H9 (cell line): Measurements from ENCODE around the gene HOXD12. TPM values are rescaled to one million over a fixed set of nuclear protein-coding genes. Genes with fewer than 3 reads are reported as not detected.
A peak's percentile ranks its signal among the peaks of the same experiment; 100 is the strongest.

Experiments
- DNase-seq: peaks from one replicate; pipeline ENCODE4 v3.0.0-alpha.2; 2017
- H2AFZ ChIP-seq: one replicate; pipeline ENCODE4 v1.6.1; 2013; ENCODE audit warnings: mild to moderate bottlenecking, low read length, control low read depth, moderate library complexity
- H2AK5ac ChIP-seq: 2 replicates; pipeline ENCODE4 v1.6.1; 2013; ENCODE audit warnings: low read length, control low read depth, mixed read lengths; ENCODE audit not compliant: insufficient read length
- H2BK120ac ChIP-seq: one replicate; pipeline ENCODE4 v1.6.1; 2013; ENCODE audit warnings: low read depth, mild to moderate bottlenecking, low read length, control low read depth, inconsistent platforms; ENCODE audit not compliant: poor library complexity, severe bottlenecking
- H2BK12ac ChIP-seq: 2 replicates; pipeline ENCODE4 v1.6.1; 2013; ENCODE audit warnings: low read length, control low read depth, mixed read lengths, low read depth; ENCODE audit not compliant: insufficient read length
- H2BK15ac ChIP-seq: 2 replicates; pipeline ENCODE4 v1.6.1; 2013; ENCODE audit warnings: low read depth, low read length, control low read depth
- H2BK20ac ChIP-seq: one replicate; pipeline ENCODE4 v1.6.1; 2013; ENCODE audit warnings: low read depth, mild to moderate bottlenecking, low read length, control low read depth, inconsistent platforms; ENCODE audit not compliant: poor library complexity, severe bottlenecking
- H2BK5ac ChIP-seq: 2 replicates; pipeline ENCODE4 v1.6.1; 2013; ENCODE audit warnings: low read length, control low read depth, mixed read lengths; ENCODE audit not compliant: insufficient read length
- H3K14ac ChIP-seq: 2 replicates; pipeline ENCODE4 v1.6.1; 2013; ENCODE audit warnings: low read length, control low read depth; ENCODE audit not compliant: insufficient read depth
- H3K18ac ChIP-seq: 2 replicates; pipeline ENCODE4 v1.6.1; 2013; ENCODE audit warnings: low read depth, mild to moderate bottlenecking, mixed read lengths, low read length, control low read depth; ENCODE audit not compliant: insufficient read length
- H3K23ac ChIP-seq: 2 replicates; pipeline ENCODE4 v1.6.1; 2013; ENCODE audit warnings: low read length, control low read depth, mixed read lengths, low read depth; ENCODE audit not compliant: insufficient read length
- H3K23me2 ChIP-seq: 2 replicates; pipeline ENCODE4 v1.6.1; 2013; ENCODE audit warnings: low read depth, mild to moderate bottlenecking, mixed read lengths, low read length, control low read depth; ENCODE audit not compliant: insufficient read length, poor library complexity, severe bottlenecking
- H3K27ac ChIP-seq: 2 replicates; pipeline ENCODE4 v1.5.1; 2013; ENCODE audit warnings: low read length, control low read depth, mixed read lengths, low read depth; ENCODE audit not compliant: insufficient read length
- H3K27me3 ChIP-seq: 2 replicates; pipeline ENCODE4 v1.6.1; 2013; ENCODE audit warnings: low read length, control low read depth, inconsistent platforms; ENCODE audit not compliant: insufficient read depth
- H3K4ac ChIP-seq: 2 replicates; pipeline ENCODE4 v1.6.1; 2013; ENCODE audit warnings: low read depth, mild to moderate bottlenecking, control low read depth, inconsistent platforms, low read length, moderate library complexity
- H3K4me1 ChIP-seq: 2 replicates; pipeline ENCODE4 v1.6.1; 2013; ENCODE audit warnings: low read length, control low read depth, inconsistent platforms; ENCODE audit not compliant: insufficient read depth
- H3K4me2 ChIP-seq: 2 replicates; pipeline ENCODE4 v1.6.1; 2013; ENCODE audit warnings: low read length, control low read depth, mixed read lengths; ENCODE audit not compliant: insufficient read length, insufficient read depth
- H3K56ac ChIP-seq: 2 replicates; pipeline ENCODE4 v1.6.1; 2013; ENCODE audit warnings: low read depth, mild to moderate bottlenecking, mixed read lengths, low read length, control low read depth; ENCODE audit not compliant: insufficient read length
- H3K79me1 ChIP-seq: 2 replicates; pipeline ENCODE4 v1.6.1; 2013; ENCODE audit warnings: low read depth, mild to moderate bottlenecking, moderate library complexity, low read length, control low read depth, inconsistent platforms; ENCODE audit not compliant: insufficient read depth, poor library complexity, severe bottlenecking
- H3K79me2 ChIP-seq: 2 replicates; pipeline ENCODE4 v1.6.1; 2013; ENCODE audit warnings: low read length, control low read depth, inconsistent platforms; ENCODE audit not compliant: insufficient read depth
- H3K9ac ChIP-seq: 2 replicates; pipeline ENCODE4 v1.6.1; 2013; ENCODE audit warnings: low read length, control low read depth, mixed read lengths; ENCODE audit not compliant: insufficient read length; ENCODE audit errors: extremely low read depth
- H3K9me3 ChIP-seq: one replicate; pipeline ENCODE4 v1.6.1; 2013; ENCODE audit warnings: low read depth, low read length, inconsistent platforms; ENCODE audit not compliant: control insufficient read depth
- H3T11ph ChIP-seq: one replicate; pipeline ENCODE4 v1.6.1; 2013; ENCODE audit warnings: mild to moderate bottlenecking, low read length, control low read depth, inconsistent platforms
- H4K20me1 ChIP-seq: one replicate; pipeline ENCODE4 v1.6.1; 2013; ENCODE audit not compliant: control insufficient read depth, insufficient read length, insufficient read depth
- H4K5ac ChIP-seq: 2 replicates; pipeline ENCODE4 v1.6.1; 2013; ENCODE audit warnings: low read depth, mild to moderate bottlenecking, mixed read lengths, low read length, control low read depth; ENCODE audit not compliant: insufficient read length
- H4K8ac ChIP-seq: replicated peaks from 2 replicates; pipeline ENCODE4 v1.6.1; 2013; ENCODE audit warnings: low read length, control low read depth, mixed read lengths, low read depth; ENCODE audit not compliant: insufficient read length
- H4K91ac ChIP-seq: 2 replicates; pipeline ENCODE4 v1.6.1; 2013; ENCODE audit warnings: low read depth, mild to moderate bottlenecking, moderate library complexity, mixed read lengths, low read length, control low read depth; ENCODE audit not compliant: insufficient read length
- H3K27ac Mint-ChIP-seq, 3 experiments: 2 replicates in 2 of 3; 3 replicates in 1 of 3; pipeline ENCODE4 v1.8.0; 2020 to 2021; ENCODE audit warnings: mixed read lengths in 3 of 3, mild to moderate bottlenecking in 1 of 3, moderate library complexity in 1 of 3
- H3K27me3 Mint-ChIP-seq: 2 replicates; pipeline ENCODE4 v1.8.0; 2021; ENCODE audit warnings: low read depth, mild to moderate bottlenecking, moderate library complexity, mixed read lengths
- H3K36me3 Mint-ChIP-seq, 3 experiments: 2 replicates in 2 of 3; 3 replicates in 1 of 3; pipeline ENCODE4 v1.8.0; 2020 to 2021; ENCODE audit warnings: low read depth in 3 of 3, mixed read lengths in 3 of 3; ENCODE audit not compliant: insufficient read depth in 1 of 3
- H3K4me1 Mint-ChIP-seq, 2 experiments: 2 replicates each; pipeline ENCODE4 v1.8.0; 2020; ENCODE audit warnings: mixed read lengths in 2 of 2
- H3K4me3 Mint-ChIP-seq, 2 experiments: 2 replicates in 1 of 2; 3 replicates in 1 of 2; pipeline ENCODE4 v1.8.0; 2020 to 2021; ENCODE audit warnings: mild to moderate bottlenecking in 2 of 2, mixed read lengths in 2 of 2, moderate library complexity in 1 of 2
- H3K9me3 Mint-ChIP-seq, 2 experiments: 2 replicates in 1 of 2; 3 replicates in 1 of 2; pipeline ENCODE4 v1.8.0; 2020; ENCODE audit warnings: mild to moderate bottlenecking in 2 of 2, mixed read lengths in 2 of 2, moderate library complexity in 1 of 2
- CTCF ChIP-seq: fragments of 200-600 bp; sonication (generic); conservative IDR thresholded peaks from 3 replicates; pipeline ENCODE4 v1.8.0; 2021; ENCODE audit warnings: antibody characterized with exemption, mild to moderate bottlenecking
- WGBS: extraction: QIAGEN DNeasy Blood & Tissue Kit; methylation state at CpG from one replicate; pipeline ENCODE4 v1.1.7; 2013; ENCODE audit warnings: missing lambda C conversion rate, low lambda C conversion rate, mixed read lengths; ENCODE audit not compliant: insufficient read length; ENCODE audit errors: extremely low coverage; 5-methylcytosine and 5-hydroxymethylcytosine counted together
- total RNA-seq: library from RNA; stranded (reverse); gene quantifications from 2 replicates; pipeline ENCODE4 v1.2.1, GENCODE V29; 2021

HOXD12 gene
- total RNA-seq, 1 experiment from 2014 or later, result not detected

DNA sequence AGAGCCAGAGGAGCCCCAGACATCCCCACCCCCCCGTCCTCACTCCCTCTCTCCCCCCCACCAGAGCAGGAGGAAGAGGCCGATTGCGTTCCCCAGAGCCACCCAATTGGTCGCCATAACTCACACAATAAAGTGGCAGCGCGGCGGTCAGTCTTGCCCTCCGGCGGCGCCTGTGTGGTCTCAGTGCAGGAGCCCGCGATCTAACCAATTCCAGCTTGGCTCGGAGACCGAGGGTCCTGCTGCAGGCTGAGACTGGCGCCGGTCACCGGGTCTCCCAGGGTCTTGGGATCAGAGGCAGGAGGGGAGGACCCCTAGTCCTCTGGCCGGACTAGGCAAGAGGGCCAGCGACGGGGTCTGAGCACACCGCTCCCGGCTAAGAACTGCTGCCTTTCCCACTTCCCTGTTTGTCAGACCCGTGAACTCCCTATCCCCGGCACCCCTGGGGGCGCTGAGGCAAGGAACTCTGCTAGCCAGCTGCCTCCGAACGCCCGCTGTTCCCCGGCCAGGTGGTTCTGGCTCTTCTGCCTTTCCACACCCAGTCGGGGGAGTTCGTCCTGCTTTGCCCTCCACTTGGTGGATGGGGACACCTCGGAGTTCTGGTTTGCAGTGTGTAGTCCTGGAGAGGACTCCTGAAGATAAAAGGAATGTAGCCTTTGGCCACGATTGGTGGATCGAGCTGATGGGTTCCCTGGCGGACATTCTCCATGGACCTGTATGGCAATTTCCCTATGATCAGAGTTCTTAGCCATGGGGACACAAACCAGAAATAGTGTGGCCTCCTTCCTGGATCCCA lies 1.0 kb upstream of the HOXD12 start:
- H2AFZ ChIP-seq, result no peak overlapping the region
- peak; percentile 75 for DNase-seq
- peak overlapping the region; percentile 63 for H3K4me2 ChIP-seq
- H3K4ac ChIP-seq, result no peak overlapping the region
- Mint-ChIP-seq H3K4me3 (peak overlapping the region in 1 of 2 experiments; percentile 76; a peak in 3 of 5 replicates), H3K9me3 (peaks cover 5 to 27% of the 10 kb centered on the region in 2 experiments), H3K27me3 (peaks cover 99% of the 10 kb centered on the region), H3K27ac (no peak overlapping the region), H3K36me3 (no peaks in the 10 kb centered on the region; a peak in 1 of 7 replicates), H3K4me1 (peaks cover 24 to 32% of the 10 kb centered on the region in 2 experiments)
- H3K27me3 ChIP-seq, result peaks cover 87% of the 10 kb centered on the region
- no peak overlapping the region for H3K23ac ChIP-seq
- H4K5ac ChIP-seq, result no peak overlapping the region
- no peaks in the 10 kb centered on the region for H4K20me1 ChIP-seq
- H2BK12ac ChIP-seq, result no peak overlapping the region
- no peak overlapping the region for H3K27ac ChIP-seq
- no peak overlapping the region for H3K56ac ChIP-seq
- no peak for TF ChIP-seq CTCF
- no peak overlapping the region for H3K14ac ChIP-seq
- H3K4me1 ChIP-seq, result peaks cover 3% of the 10 kb centered on the region; the same call in 1 of the 2 replicates
- no CpG with 5 or more reads among the region's 35 CpGs for WGBS
- no peak overlapping the region for H2BK120ac ChIP-seq
- H2BK15ac ChIP-seq, result no peak overlapping the region
- H3T11ph ChIP-seq, result no peak overlapping the region
- no peak overlapping the region for H2AK5ac ChIP-seq
- H3K9me3 ChIP-seq, result no peaks in the 10 kb centered on the region
- no peak overlapping the region for H2BK5ac ChIP-seq
- H3K79me2 ChIP-seq, result no peaks in the 10 kb centered on the region
- no peak overlapping the region for H4K91ac ChIP-seq
- no peak overlapping the region for H2BK20ac ChIP-seq
- H3K9ac ChIP-seq, result no peak overlapping the region
- peaks cover 5% of the 10 kb centered on the region for H3K23me2 ChIP-seq
- H4K8ac ChIP-seq, result no peak overlapping the region
- no peak overlapping the region for H3K18ac ChIP-seq
- H3K79me1 ChIP-seq, result no peaks in the 10 kb centered on the region
